HEK293 (cell line): Measurements from ENCODE around the gene ASRGL1.
A peak's percentile ranks its signal among the peaks of the same experiment; 100 is the strongest.

ENCODE experiments used
- CTCF ChIA-PET: fragments of 350-600 bp; formaldehyde crosslinking; extraction: SDS; loops from one replicate; lab custom pipeline; 2021; ENCODE audit warnings: antibody characterized with exemption; lab: Yijun Ruan, JAX
- POLR2A ChIA-PET: fragments of 300-600 bp; formaldehyde crosslinking; extraction: SDS; loops from one replicate; lab custom pipeline; 2020; ENCODE audit warnings: antibody characterized with exemption, inconsistent platforms; lab: Yijun Ruan, JAX
- H3K27ac ChIP-seq: fragments of 200-500 bp; sonication (Bioruptor generic); 2 replicates; pipeline ENCODE4 v1.5.1; 2014; ENCODE audit warnings: low read depth, low read length, control low read depth, inconsistent platforms; ENCODE audit errors: extremely low read depth
- H3K36me3 ChIP-seq, 2 experiments: fragments of 200-500 bp in 1 of 2; sonication (Bioruptor generic) in 1 of 2; 1 replicate in 1 of 2; 2 replicates in 1 of 2; pipeline ENCODE4 v1.5.1; 2014 to 2017; ENCODE audit warnings: inconsistent platforms in 2 of 2, low read length in 2 of 2; ENCODE audit not compliant: control insufficient read depth in 2 of 2, insufficient read depth in 1 of 2
- H3K4me1 ChIP-seq: fragments of 200-500 bp; sonication (Bioruptor generic); 2 replicates; pipeline ENCODE4 v1.5.1; 2014; ENCODE audit warnings: mild to moderate bottlenecking, low read length, inconsistent platforms; ENCODE audit not compliant: control insufficient read depth, insufficient read depth
- H3K4me3 ChIP-seq: 2 replicates; pipeline ENCODE4 v1.5.1; 2011; ENCODE audit warnings: low read depth, mild to moderate bottlenecking, control low read depth, low read length, moderate library complexity
- H3K9me3 ChIP-seq: fragments of 200-500 bp; sonication (Bioruptor generic); 2 replicates; pipeline ENCODE4 v1.5.1; 2014; ENCODE audit warnings: low read depth, low read length, inconsistent platforms; ENCODE audit not compliant: control insufficient read depth, insufficient read depth
- EGR2 ChIP-seq: fragments of 450-650 bp; formaldehyde crosslinking; IDR thresholded peaks from 2 replicates; pipeline ENCODE4 v1.5.1; 2016; ENCODE audit warnings: low read depth, missing biosample characterization, missing genetic modification characterization
- GLIS2 ChIP-seq: fragments of 450-650 bp; formaldehyde crosslinking; IDR thresholded peaks from 2 replicates; pipeline ENCODE4 v1.5.1; 2016; ENCODE audit warnings: missing biosample characterization, missing genetic modification characterization
- ZBTB17 ChIP-seq: fragments of 450-650 bp; formaldehyde crosslinking; IDR thresholded peaks from 2 replicates; pipeline ENCODE4 v1.5.1; 2016; ENCODE audit warnings: missing biosample characterization, missing genetic modification characterization
- ZBTB44 ChIP-seq: fragments of 450-650 bp; IDR thresholded peaks from 2 replicates; pipeline ENCODE4 v1.5.1; 2018; ENCODE audit warnings: missing biosample characterization, mild to moderate bottlenecking, missing genetic modification characterization
- ZBTB7A ChIP-seq: fragments of 450-650 bp; formaldehyde crosslinking; IDR thresholded peaks from 2 replicates; pipeline ENCODE4 v1.5.1; 2016; ENCODE audit warnings: low read depth, missing biosample characterization, missing genetic modification characterization
- ZFHX2 ChIP-seq: fragments of 450-650 bp; formaldehyde crosslinking; conservative IDR thresholded peaks from 2 replicates; pipeline ENCODE4 v1.5.1; 2016; ENCODE audit warnings: missing biosample characterization, missing genetic modification characterization
- ZFP37 ChIP-seq: fragments of 450-650 bp; formaldehyde crosslinking; IDR thresholded peaks from 2 replicates; pipeline ENCODE4 v1.5.1; 2016; ENCODE audit warnings: missing biosample characterization, missing genetic modification characterization
- ZNF221 ChIP-seq: fragments of 450-650 bp; formaldehyde crosslinking; IDR thresholded peaks from 2 replicates; pipeline ENCODE4 v1.5.1; 2017; ENCODE audit warnings: missing biosample characterization, missing genetic modification characterization, borderline replicate concordance
- ZNF280D ChIP-seq: fragments of 450-650 bp; formaldehyde crosslinking; IDR thresholded peaks from 2 replicates; pipeline ENCODE4 v1.5.1; 2016; ENCODE audit warnings: missing biosample characterization, missing genetic modification characterization
- ZNF335 ChIP-seq: fragments of 450-650 bp; formaldehyde crosslinking; conservative IDR thresholded peaks from 2 replicates; pipeline ENCODE4 v1.5.1; 2016; ENCODE audit warnings: missing biosample characterization, missing genetic modification characterization
- ZNF341 ChIP-seq: fragments of 450-650 bp; formaldehyde crosslinking; IDR thresholded peaks from 2 replicates; pipeline ENCODE4; 2016; ENCODE audit warnings: low read depth, missing biosample characterization, missing genetic modification characterization
- ZNF426 ChIP-seq: fragments of 450-650 bp; formaldehyde crosslinking; IDR thresholded peaks from 2 replicates; pipeline ENCODE4 v1.5.1; 2017; ENCODE audit warnings: missing biosample characterization, missing genetic modification characterization, mild to moderate bottlenecking, inconsistent platforms, moderate library complexity
- ZNF501 ChIP-seq: fragments of 450-650 bp; formaldehyde crosslinking; IDR thresholded peaks from 2 replicates; pipeline ENCODE4 v1.5.1; 2016; ENCODE audit warnings: missing biosample characterization, missing genetic modification characterization
- ZNF658 ChIP-seq: fragments of 450-650 bp; formaldehyde crosslinking; IDR thresholded peaks from 2 replicates; pipeline ENCODE4; 2016; ENCODE audit warnings: missing biosample characterization, missing genetic modification characterization
- ZNF768 ChIP-seq: fragments of 450-650 bp; formaldehyde crosslinking; IDR thresholded peaks from 2 replicates; pipeline ENCODE4 v1.5.1; 2018; ENCODE audit warnings: missing biosample characterization, mild to moderate bottlenecking, missing genetic modification characterization

ASRGL1 gene

GRCh38 chr11:62394825-62395538, 57.7 kb downstream of the ASRGL1 start (continued):
- TF ChIP-seq ZNF341 (tag by site-specific recombination) (no peak), ZNF768 (tag by site-specific recombination) (no peak), ZNF501 (no peak), ZBTB7A (tag by site-specific recombination) (no peak), ZNF426 (tag by site-specific recombination) (no peak), ZNF335 (tag by site-specific recombination) (peak; percentile 33; the same call in 1 of the 2 replicates), ZNF280D (no peak), GLIS2 (tag by site-specific recombination) (no peak), ZNF221 (tag by site-specific recombination) (no peak), ZBTB17 (tag by site-specific recombination) (peak; percentile 97), ZBTB44 (tag by site-specific recombination) (no peak)

- Histone ChIP-seq H3K36me3 (peaks cover 0 to 11% of the 10 kb centered on the region in 2 experiments; a peak in 1 of 3 replicates), H3K4me3 (no peak overlapping the region), H3K27ac (no peak overlapping the region), H3K4me1 (no peaks in the 10 kb centered on the region), H3K9me3 (no peaks in the 10 kb centered on the region)
- TF ChIP-seq ZNF658 (tag by site-specific recombination) (no peak), ZFP37 (no peak), EGR2 (tag by site-specific recombination) (peak; percentile 48), ZFHX2 (tag by site-specific recombination) (0 out of 2 replicates have a peak, but pooled peaks have one; percentile 38)
- CTCF ChIA-PET, result interaction anchor here (0.6 to 4.8 kb wide), 24 partner anchors 8 to 299 kb away, joined by 3 to 86 read pairs (median 6); partner anchors contain the start of gene TUT1
- POLR2A ChIA-PET, result interaction anchor here (0.6 to 2.5 kb wide), 4 partner anchors 24 to 196 kb away, joined by 3 to 18 read pairs (median 8); partner anchors contain the start of genes EEF1G and TUT1
These were observed 58.8 kb downstream of the ASRGL1 start for GRCh38 chr11:62395885-62396551.
